ENCODE results near the gene PIEZO1. TPM values are rescaled to one million over a fixed set of nuclear protein-coding genes. Genes with fewer than 3 reads are reported as not detected.

The PIEZO1 gene
- total and polyA plus RNA-seq, 10 of the 15 experiments (the other 5 are each of a cell fraction or from before 2014, with no cell fraction given) = 1.3 to 169 (median 33.4) TPM

DNA sequence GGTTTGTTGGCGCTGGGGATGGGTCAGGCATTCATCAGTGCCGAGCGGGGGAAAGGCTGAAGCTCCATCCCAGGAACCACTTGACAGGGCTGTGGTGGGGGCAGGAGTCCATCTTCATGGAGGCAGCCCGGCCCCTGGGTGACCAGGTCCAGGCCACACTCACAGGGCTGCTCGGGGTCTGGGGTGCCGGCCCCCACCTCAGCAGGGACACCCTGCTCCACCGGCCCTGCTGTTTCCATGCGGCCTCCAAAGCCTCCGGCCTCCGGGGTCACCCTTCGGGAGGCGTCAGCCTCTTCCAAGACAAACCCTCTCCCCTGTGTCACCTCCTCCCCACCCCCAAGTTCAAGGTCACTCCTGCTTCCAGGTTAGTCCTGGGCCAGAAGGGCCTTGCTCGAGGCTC lies 49.6 kb upstream of the PIEZO1 start (continued):
- TF ChIP-seq FOXM1 (IDR thresholded peaks at IDR 0.05; ENCODE audit: low read depth, low read length) (no peak), SREBF2 (IDR thresholded peaks at IDR 0.05; ENCODE audit: low read length) (no peak), KDM1A (IDR thresholded peaks at IDR 0.05; ENCODE audit: borderline replicate concordance) (no peak), HDAC6 (IDR thresholded peaks at IDR 0.05; ENCODE audit: unreplicated experiment) (no peak), ZBTB4 (CRISPR knock-in tag; IDR thresholded peaks at IDR 0.05) (no peak), RAD21 (IDR thresholded peaks at IDR 0.05; ENCODE audit: insufficient read depth, low read depth, low read length) (no peak), ATF7 (IDR thresholded peaks at IDR 0.05; ENCODE audit: low read depth) (no peak)
- TF ChIP-seq, protein P1, sequence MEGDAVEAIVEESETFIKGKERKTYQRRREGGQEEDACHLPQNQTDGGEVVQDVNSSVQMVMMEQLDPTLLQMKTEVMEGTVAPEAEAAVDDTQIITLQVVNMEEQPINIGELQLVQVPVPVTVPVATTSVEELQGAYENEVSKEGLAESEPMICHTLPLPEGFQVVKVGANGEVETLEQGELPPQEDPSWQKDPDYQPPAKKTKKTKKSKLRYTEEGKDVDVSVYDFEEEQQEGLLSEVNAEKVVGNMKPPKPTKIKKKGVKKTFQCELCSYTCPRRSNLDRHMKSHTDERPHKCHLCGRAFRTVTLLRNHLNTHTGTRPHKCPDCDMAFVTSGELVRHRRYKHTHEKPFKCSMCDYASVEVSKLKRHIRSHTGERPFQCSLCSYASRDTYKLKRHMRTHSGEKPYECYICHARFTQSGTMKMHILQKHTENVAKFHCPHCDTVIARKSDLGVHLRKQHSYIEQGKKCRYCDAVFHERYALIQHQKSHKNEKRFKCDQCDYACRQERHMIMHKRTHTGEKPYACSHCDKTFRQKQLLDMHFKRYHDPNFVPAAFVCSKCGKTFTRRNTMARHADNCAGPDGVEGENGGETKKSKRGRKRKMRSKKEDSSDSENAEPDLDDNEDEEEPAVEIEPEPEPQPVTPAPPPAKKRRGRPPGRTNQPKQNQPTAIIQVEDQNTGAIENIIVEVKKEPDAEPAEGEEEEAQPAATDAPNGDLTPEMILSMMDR (IDR thresholded peaks at IDR 0.05 in 2 of 3, conservative IDR thresholded peaks at IDR 0.05 in 1 of 3; ENCODE audit: control insufficient read depth in 2 of 3, extremely low read depth in 1 of 3, insufficient read depth in 1 of 3, low read depth in 3 of 3, low read length in 3 of 3) = no peak

DNA sequence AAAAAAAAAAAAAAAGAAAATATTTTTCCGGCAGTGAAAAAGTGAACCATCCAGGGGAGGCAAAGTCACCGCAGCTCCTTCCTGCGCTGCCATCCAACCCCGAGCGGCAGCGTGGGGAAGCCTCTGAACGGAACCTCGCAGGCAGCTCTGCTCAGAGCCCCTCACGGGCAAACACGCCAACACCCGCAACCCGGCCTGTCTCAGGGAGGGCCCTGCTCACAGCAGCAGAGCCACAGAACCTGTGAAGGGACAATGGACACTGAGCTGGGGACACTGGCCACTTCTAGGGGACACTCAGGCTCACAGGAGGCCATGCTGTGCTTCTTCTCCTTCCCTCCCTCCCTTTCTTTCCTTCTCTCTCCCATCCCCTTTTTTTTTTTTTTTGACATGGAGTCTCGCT lies 48.1 kb upstream of the PIEZO1 start:
- ChIA-PET SMC1A (ENCODE audit: uncharacterized antibody, unreplicated experiment) (no interaction called here), RAD21 (ENCODE audit: unreplicated experiment) (no interaction called here), CTCF (no interaction called here), POLR2A (no interaction called here)
- Histone ChIP-seq H3K27me3 (replicated peaks in 1 of 2; ENCODE audit: control insufficient read depth in 2 of 2, insufficient read depth in 2 of 2, low read length in 1 of 2) (no peaks in the 10 kb centered on the region), H3K9ac (ENCODE audit: control insufficient read depth, insufficient read depth, low read length) (no peak overlapping the region), H3K27ac (ENCODE audit: control insufficient read depth, insufficient read depth) (no peak overlapping the region), H3K36me3 (ENCODE audit: control insufficient read depth in 2 of 2, insufficient read depth in 2 of 2, low read length in 1 of 2) (no peaks in the 10 kb centered on the region), H3K4me2 (ENCODE audit: control insufficient read depth, insufficient read depth) (no peak overlapping the region), H2AFZ (ENCODE audit: control insufficient read depth, low read depth, low read length) (no peak overlapping the region), H3K79me2 (ENCODE audit: control insufficient read depth, insufficient read depth, low read length) (no peaks in the 10 kb centered on the region), H3K9me3 (replicated peaks; ENCODE audit: control insufficient read depth, insufficient read depth, low read length) (no peaks in the 10 kb centered on the region), H3K4me1 (ENCODE audit: control insufficient read depth, insufficient read depth, low read length) (no peaks in the 10 kb centered on the region), H3K4me3 (no peak overlapping the region), H4K20me1 (ENCODE audit: control insufficient read depth, insufficient read depth) (no peaks in the 10 kb centered on the region)
- intact Hi-C loops (cut with micrococcal nuclease; ENCODE audit: unreplicated experiment) (no loop called here), in situ Hi-C loops (cut with MboI) (no loop called here)
- ATAC-seq (no peak), DNase-seq (ENCODE audit: low read depth, low spot score) (no peak), FAIRE-seq (no peak)
- 92% methylated on average over 12 of the region's 13 CpGs for WGBS (ENCODE audit: insufficient coverage, insufficient replicate concordance, low lambda C conversion rate, missing lambda C conversion rate)
- no TSS peak for BruUV-seq (replicated peaks)
- TF ChIP-seq BHLHE40 (IDR thresholded peaks at IDR 0.05; ENCODE audit: borderline replicate concordance in 1 of 2, low read depth in 2 of 2, low read length in 1 of 2) (no peak), SMAD5 (IDR thresholded peaks at IDR 0.05; ENCODE audit: low read depth) (no peak), SPI1 (IDR thresholded peaks at IDR 0.05; ENCODE audit: borderline replicate concordance, insufficient read depth, low read depth, low read length) (no peak), IRF5 (IDR thresholded peaks at IDR 0.05; ENCODE audit: borderline replicate concordance) (no peak)
- TF ChIP-seq, protein P2, sequence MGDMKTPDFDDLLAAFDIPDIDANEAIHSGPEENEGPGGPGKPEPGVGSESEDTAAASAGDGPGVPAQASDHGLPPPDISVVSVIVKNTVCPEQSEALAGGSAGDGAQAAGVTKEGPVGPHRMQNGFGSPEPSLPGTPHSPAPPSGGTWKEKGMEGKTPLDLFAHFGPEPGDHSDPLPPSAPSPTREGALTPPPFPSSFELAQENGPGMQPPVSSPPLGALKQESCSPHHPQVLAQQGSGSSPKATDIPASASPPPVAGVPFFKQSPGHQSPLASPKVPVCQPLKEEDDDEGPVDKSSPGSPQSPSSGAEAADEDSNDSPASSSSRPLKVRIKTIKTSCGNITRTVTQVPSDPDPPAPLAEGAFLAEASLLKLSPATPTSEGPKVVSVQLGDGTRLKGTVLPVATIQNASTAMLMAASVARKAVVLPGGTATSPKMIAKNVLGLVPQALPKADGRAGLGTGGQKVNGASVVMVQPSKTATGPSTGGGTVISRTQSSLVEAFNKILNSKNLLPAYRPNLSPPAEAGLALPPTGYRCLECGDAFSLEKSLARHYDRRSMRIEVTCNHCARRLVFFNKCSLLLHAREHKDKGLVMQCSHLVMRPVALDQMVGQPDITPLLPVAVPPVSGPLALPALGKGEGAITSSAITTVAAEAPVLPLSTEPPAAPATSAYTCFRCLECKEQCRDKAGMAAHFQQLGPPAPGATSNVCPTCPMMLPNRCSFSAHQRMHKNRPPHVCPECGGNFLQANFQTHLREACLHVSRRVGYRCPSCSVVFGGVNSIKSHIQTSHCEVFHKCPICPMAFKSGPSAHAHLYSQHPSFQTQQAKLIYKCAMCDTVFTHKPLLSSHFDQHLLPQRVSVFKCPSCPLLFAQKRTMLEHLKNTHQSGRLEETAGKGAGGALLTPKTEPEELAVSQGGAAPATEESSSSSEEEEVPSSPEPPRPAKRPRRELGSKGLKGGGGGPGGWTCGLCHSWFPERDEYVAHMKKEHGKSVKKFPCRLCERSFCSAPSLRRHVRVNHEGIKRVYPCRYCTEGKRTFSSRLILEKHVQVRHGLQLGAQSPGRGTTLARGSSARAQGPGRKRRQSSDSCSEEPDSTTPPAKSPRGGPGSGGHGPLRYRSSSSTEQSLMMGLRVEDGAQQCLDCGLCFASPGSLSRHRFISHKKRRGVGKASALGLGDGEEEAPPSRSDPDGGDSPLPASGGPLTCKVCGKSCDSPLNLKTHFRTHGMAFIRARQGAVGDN (IDR thresholded peaks at IDR 0.05) = no peak

All from GM12878 (cell line).